NCI-H2171 treated with DMSO at 0.1 percent for 48 hours (cell line): Measurements from ENCODE around the gene IFNA10.
"Not testable (repeated sequence)": the region's sequence is repeated elsewhere in the genome, so short reads cannot be mapped to it uniquely, and the experiment has no call there.

ENCODE experiments used
- DNase-seq: peaks from one replicate; lab custom pipeline; 2025; lab: John Stamatoyannopoulos, UW

Gene IFNA10

DNA sequence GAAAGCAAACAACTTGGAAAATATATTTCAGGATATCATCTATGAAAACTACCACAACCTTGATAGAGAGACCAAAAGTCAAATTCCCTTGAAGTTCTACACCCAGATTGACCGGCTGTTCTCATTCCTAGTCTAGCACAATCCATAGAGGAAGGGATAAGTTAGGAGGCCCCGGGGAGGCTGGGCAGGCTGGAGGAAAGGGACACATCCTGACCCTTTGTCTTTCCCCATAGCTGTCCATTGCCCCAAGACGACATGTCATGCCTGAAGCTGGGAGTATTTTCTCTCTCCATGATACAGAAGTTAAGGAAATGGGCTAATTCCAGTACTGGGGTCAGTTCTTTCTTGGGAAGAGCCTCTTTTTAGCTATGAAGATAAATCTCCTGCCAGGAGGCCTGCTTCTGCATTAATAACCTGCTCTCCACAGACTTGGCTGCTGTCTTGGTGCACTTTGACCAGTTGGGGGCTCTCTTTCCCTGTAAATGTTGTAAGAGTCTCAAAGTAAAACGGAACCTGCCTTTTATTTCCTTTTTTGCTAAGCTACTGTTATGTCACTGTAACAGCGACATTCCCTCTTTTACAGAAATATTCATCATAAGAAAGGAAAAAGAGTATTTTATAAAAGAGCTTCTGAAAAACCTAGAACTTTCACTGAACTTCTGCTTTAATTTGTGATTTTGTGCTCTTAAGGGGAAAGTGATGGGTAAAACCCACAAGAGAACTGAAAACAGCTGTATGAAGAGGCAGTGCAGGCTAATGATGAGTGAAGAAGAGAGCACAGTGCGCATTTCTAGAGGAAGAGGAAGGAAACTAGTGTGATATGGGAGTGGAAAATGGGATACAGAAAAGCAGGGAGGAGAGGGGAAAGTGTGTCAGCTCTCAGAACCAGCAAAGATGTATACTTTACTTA, 11.8 kb downstream of the IFNA10 start:
- not testable (repeated sequence) for DNase-seq

GRCh38 chr9:21187487-21187886, 19.5 kb downstream of the IFNA10 start, which contains the start of gene IFNA4:
Gene IFNA4 (minus strand): TSS chr9:21187587. CDS start chr9:21187531, 56 bp downstream.
- not testable (repeated sequence) for DNase-seq

- not testable (repeated sequence) for DNase-seq
Measured at GRCh38 chr9:21182810-21183736, 23.9 kb downstream of the IFNA10 start.

- DNase-seq = no peak
Measured at GRCh38 chr9:21174671-21175070, 32.3 kb downstream of the IFNA10 start.

DNA sequence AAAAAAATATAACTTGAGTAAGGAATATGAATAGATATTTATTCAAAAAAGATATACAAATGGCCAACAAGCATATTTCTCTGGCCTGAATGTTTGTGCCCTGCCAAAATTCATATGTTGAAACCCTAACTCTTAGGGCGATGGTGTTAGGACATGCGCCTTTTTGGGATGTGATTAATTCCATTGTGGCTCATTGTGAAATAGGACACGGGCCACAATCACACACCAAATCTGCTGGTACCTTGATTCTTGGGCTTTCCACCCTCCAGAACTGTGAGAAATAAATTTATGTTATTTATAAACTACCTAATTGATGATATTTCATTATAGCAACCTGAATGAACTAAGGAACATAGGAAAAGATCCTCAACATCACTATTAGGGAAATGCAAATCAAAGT, 34.8 kb downstream of the IFNA10 start:
- no peak for DNase-seq

DNA sequence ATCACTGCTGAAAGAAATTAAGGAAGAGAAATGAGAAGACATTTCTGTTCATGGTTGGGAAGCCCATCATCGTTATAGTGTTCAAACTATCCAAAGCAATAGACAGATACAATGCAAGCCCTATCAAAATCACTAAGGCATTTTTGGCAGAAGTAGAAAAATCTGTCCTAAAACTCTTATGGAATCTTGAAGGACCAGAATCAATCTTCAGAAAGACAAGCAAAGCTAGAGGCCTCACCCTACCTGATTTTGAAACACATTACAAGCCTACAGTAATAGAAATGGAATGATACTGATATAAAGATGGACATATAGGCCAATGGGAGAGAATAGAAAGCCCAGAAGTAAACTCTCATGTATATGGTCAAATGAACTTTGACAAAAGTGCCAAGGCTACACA, 35.6 kb downstream of the IFNA10 start:
- DNase-seq = no peak

GRCh38 chr9:21166560-21166959, 40.4 kb downstream of the IFNA10 start, which contains the start of gene IFNA21:
Gene IFNA21 (minus strand): TSS chr9:21166660. CDS start chr9:21166612, 48 bp downstream.
- DNase-seq = not testable (repeated sequence)

DNA sequence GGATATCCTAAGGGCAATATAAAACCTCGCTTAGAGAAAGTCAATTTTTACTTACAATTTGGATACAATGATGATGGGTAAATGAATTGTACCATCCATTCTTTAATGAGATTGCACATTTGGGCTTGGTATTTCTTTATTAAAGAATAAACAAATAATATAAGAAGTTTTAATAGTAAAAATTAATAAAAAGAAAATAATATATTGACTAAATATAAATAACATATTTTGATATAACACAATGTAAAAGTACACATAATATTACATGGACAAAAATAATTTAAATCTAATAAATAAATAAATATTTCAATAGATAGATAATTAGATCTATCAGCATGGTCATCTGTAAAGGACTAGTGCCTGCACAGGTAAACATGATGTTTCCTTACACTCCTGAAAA, 41.4 kb downstream of the IFNA10 start:
- DNase-seq = no peak

GRCh38 chr9:21160178-21160577, 46.8 kb downstream of the IFNA10 start:
- DNase-seq = no peak
